ENCODE results near the gene SNX7. TPM values are rescaled to one million over a fixed set of nuclear protein-coding genes. Genes with fewer than 3 reads are reported as not detected.

SNX7 gene
- total RNA-seq, 1 donor from 2014 or later: 25.0 TPM

- DNase-seq (ENCODE audit: low spot score): no peak
Measured at GRCh38 chr1:98696077-98696476, 34.6 kb downstream of the SNX7 start.

- DNase-seq (ENCODE audit: low spot score): no peak
Measured at GRCh38 chr1:98697781-98698180, 36.3 kb downstream of the SNX7 start.

- no peak for DNase-seq (ENCODE audit: low spot score)
Measured at GRCh38 chr1:98698625-98699024, 37.1 kb downstream of the SNX7 start.

GRCh38 chr1:98700228-98700627, 38.7 kb downstream of the SNX7 start:
- no peak for DNase-seq (ENCODE audit: low spot score)

- no peak for DNase-seq (ENCODE audit: low spot score)
Measured at GRCh38 chr1:98702976-98703375, 41.5 kb downstream of the SNX7 start.

- no peak for DNase-seq (ENCODE audit: low spot score)
Measured at GRCh38 chr1:98704474-98704873, 43.0 kb downstream of the SNX7 start.

- DNase-seq (ENCODE audit: low spot score): no peak
Measured at GRCh38 chr1:98704971-98705370, 43.5 kb downstream of the SNX7 start.

GRCh38 chr1:98705591-98705990, 44.1 kb downstream of the SNX7 start:
- DNase-seq (ENCODE audit: low spot score): no peak

- no peak for DNase-seq (ENCODE audit: low spot score)
Measured at GRCh38 chr1:98706173-98706843, 44.8 kb downstream of the SNX7 start.

GRCh38 chr1:98707556-98707955, 46.0 kb downstream of the SNX7 start:
- DNase-seq (ENCODE audit: low spot score): no peak

- no peak for DNase-seq (ENCODE audit: low spot score)
Measured at GRCh38 chr1:98709906-98710305, 48.4 kb downstream of the SNX7 start.

GRCh38 chr1:98723574-98723973, 62.1 kb downstream of the SNX7 start:
- no peak for DNase-seq (ENCODE audit: low spot score)

- DNase-seq (ENCODE audit: low spot score): no peak
Measured at GRCh38 chr1:98732985-98733781, 71.7 kb downstream of the SNX7 start.

- no peak for DNase-seq (ENCODE audit: low spot score)
Measured at GRCh38 chr1:98733782-98734112, 72.2 kb downstream of the SNX7 start.

GRCh38 chr1:98735756-98736155, 74.2 kb downstream of the SNX7 start:
- DNase-seq (ENCODE audit: low spot score): no peak

GRCh38 chr1:98737835-98738234, 76.3 kb downstream of the SNX7 start:
- DNase-seq (ENCODE audit: low spot score): no peak

GRCh38 chr1:98739762-98740161, 78.2 kb downstream of the SNX7 start:
- DNase-seq (ENCODE audit: low spot score): peak; percentile 62

- DNase-seq (ENCODE audit: low spot score): no peak
Measured at GRCh38 chr1:98741164-98741563, 79.6 kb downstream of the SNX7 start.

- no peak for DNase-seq (ENCODE audit: low spot score)
Measured at GRCh38 chr1:98749152-98749756, 87.7 kb downstream of the SNX7 start.

GRCh38 chr1:98754176-98754575, 92.7 kb downstream of the SNX7 start:
- no peak for DNase-seq (ENCODE audit: low spot score)

GRCh38 chr1:98761219-98761865, 99.8 kb downstream of the SNX7 start:
- DNase-seq (ENCODE audit: low spot score): no peak

GRCh38 chr1:98763488-98764150, 102.1 kb downstream of the SNX7 start:
- no peak for DNase-seq (ENCODE audit: low spot score)

Measured in ureter (tissue), 1 donor.